Measurements from ENCODE around the gene MPP2.

- TF ChIP-seq POLR2A (IDR thresholded peaks at IDR 0.05; ENCODE audit: low read length) (no peak), GATA1 (IDR thresholded peaks at IDR 0.05; ENCODE audit: low read depth, low read length) (no peak)
These were observed 75.7 kb downstream of the MPP2 start for GRCh38 chr17:43831633-43832032.
